Adrenal gland (tissue), 12 donors: ENCODE data around the gene IL13RA1. TPM values are rescaled to one million over a fixed set of nuclear protein-coding genes. Genes with fewer than 3 reads are reported as not detected.
"Not testable (repeated sequence)": the region's sequence is repeated elsewhere in the genome, so short reads cannot be mapped to it uniquely, and the experiment has no call there.

Experiments used
- DNase-seq, 7 donors: peaks; one replicate each; pipeline ENCODE4 v3.0.0-alpha.2; 2019 to 2020
- H3K27ac ChIP-seq, 5 donors: fragments of 200-600 bp; sonication (generic) in 4 of 5; 1 replicate in 3 of 5; 2 replicates in 2 of 5; pipeline versions ENCODE4 v1.5.1 to v1.8.0; 2016 to 2020; ENCODE audit warnings: mild to moderate bottlenecking in 1 of 5
- H3K27me3 ChIP-seq: fragments of 200-600 bp; 2 replicates; pipeline ENCODE4 v1.8.0; 2021
- H3K36me3 ChIP-seq, 2 donors: fragments of 200-600 bp; replicated peaks in 1 of 2; 1 replicate in 1 of 2; 2 replicates in 1 of 2; pipeline versions ENCODE4 v1.5.1 to v1.8.0; 2018 to 2022
- H3K4me1 ChIP-seq, 2 donors: fragments of 200-600 bp; replicated peaks in 1 of 2; 1 replicate in 1 of 2; 2 replicates in 1 of 2; pipeline versions ENCODE4 v1.5.1 to v1.8.0; 2018 to 2021
- H3K4me3 ChIP-seq, 4 donors: fragments of 200-600 bp; sonication (generic) in 3 of 4; one replicate each; pipeline ENCODE4 v1.5.1; 2016 to 2018
- H3K9me3 ChIP-seq, 3 donors: fragments of 200-600 bp; sonication (generic) in 1 of 3; replicated peaks in 1 of 3; 1 replicate in 2 of 3; 2 replicates in 1 of 3; pipeline versions ENCODE4 v1.5.1 to v1.8.0; 2016 to 2021
- POLR2A ChIP-seq, 2 donors: fragments of 450-650 bp; IDR thresholded peaks; one replicate each; pipeline ENCODE4 v1.6.1; 2017; ENCODE audit warnings: antibody characterized with exemption in 2 of 2, mild to moderate bottlenecking in 2 of 2, moderate library complexity in 1 of 2
- WGBS, 4 donors: extraction: QIAGEN DNeasy Blood & Tissue Kit in 2 of 4; methylation state at CpG; one replicate each; pipeline versions ENCODE4 v1.1.5 to v1.1.7; 2013 to 2017; 5-methylcytosine and 5-hydroxymethylcytosine counted together
- intact Hi-C, 2 donors: fragments of 100-400 bp; cut with DNase I; formaldehyde crosslinking; loops; one replicate each; pipeline versions ENCODE4 v1.14.1 to v1.15.0; 2022 to 2023
- polyA plus RNA-seq, 3 donors: library from polyadenylated mRNA; stranded (reverse); fragments of 200-250 nt in 2 of 3; fragments of 350-450 nt in 1 of 3; fragmentation: Illumina TruSeq in 1 of 3; extraction: RNeasy Lipid Tissue Mini Kit (QIAGEN cat#74804) in 1 of 3; gene quantifications; one replicate each; pipeline ENCODE4 v1.2.3, GENCODE V29; 2013 to 2014
- total RNA-seq, 9 donors: library from RNA; depleted of rRNA in 4 of 9; stranded (reverse); fragments of >200 nt in 4 of 9; fragments of 120-200 nt in 1 of 9; fragmentation: NEBNext Ultra II Directional in 1 of 9; extraction: Animal tissue kit (Norgen Biotek cat#: 25700) in 1 of 9; gene quantifications; one replicate each; pipeline versions ENCODE4 v1.1.0 to v1.2.4, GENCODE V29; 2013 to 2023
- TF ChIP-seq, protein P1 (sequence below), 6 experiments: fragments of 450-650 bp in 4 of 6; fragments of 200-600 bp in 2 of 6; sonication (generic) in 1 of 6; IDR thresholded peaks; 1 replicate in 5 of 6; 2 replicates in 1 of 6; pipeline versions ENCODE4 v1.5.1 to v1.8.0; 2016 to 2021; ENCODE audit warnings: antibody characterized with exemption in 6 of 6, mild to moderate bottlenecking in 2 of 6, moderate library complexity in 1 of 6
- donor health status: healthy with polysubstance abuse.
- donor health status: Bipolar disorder and iron deficiency.
- donor health status: DM: yes; HTN: yes; CAD: no.
- donor health status: DM: no; HTN: no; CAD: no.
- donor health status: DM: no; HTN: no; CAD: no.
- donor health status: DM: yes; HTN: yes; CAD: no.

IL13RA1 gene
- total and polyA plus RNA-seq, 12 donors = 19.0 to 93.6 (median 51.0) TPM

- peak in 5 of 7 donors; percentile 20 to 58 (median 40) for DNase-seq
- no peak overlapping the region for H3K4me3 ChIP-seq
- H3K9me3 ChIP-seq = no peaks in the 10 kb centered on the region
- no peak for TF ChIP-seq POLR2A (IDR thresholded peaks at IDR 0.05)
- TF ChIP-seq, protein P1, sequence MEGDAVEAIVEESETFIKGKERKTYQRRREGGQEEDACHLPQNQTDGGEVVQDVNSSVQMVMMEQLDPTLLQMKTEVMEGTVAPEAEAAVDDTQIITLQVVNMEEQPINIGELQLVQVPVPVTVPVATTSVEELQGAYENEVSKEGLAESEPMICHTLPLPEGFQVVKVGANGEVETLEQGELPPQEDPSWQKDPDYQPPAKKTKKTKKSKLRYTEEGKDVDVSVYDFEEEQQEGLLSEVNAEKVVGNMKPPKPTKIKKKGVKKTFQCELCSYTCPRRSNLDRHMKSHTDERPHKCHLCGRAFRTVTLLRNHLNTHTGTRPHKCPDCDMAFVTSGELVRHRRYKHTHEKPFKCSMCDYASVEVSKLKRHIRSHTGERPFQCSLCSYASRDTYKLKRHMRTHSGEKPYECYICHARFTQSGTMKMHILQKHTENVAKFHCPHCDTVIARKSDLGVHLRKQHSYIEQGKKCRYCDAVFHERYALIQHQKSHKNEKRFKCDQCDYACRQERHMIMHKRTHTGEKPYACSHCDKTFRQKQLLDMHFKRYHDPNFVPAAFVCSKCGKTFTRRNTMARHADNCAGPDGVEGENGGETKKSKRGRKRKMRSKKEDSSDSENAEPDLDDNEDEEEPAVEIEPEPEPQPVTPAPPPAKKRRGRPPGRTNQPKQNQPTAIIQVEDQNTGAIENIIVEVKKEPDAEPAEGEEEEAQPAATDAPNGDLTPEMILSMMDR (IDR thresholded peaks at IDR 0.05) = no peak
- 19 to 55% (median 40%) methylated on average over 1 of the region's 1 CpG for WGBS, 4 donors
- intact Hi-C loops = loop anchor here in 1 of 2 donors (10.0 kb wide), 1 partner anchor 158 kb away; no protein-coding TSS in a partner anchor
- no peaks in the 10 kb centered on the region for H3K27me3 ChIP-seq
- no peak overlapping the region for H3K27ac ChIP-seq
- no peaks in the 10 kb centered on the region for H3K4me1 ChIP-seq
- H3K36me3 ChIP-seq = no peaks in the 10 kb centered on the region
Measured at GRCh38 chrX:118802857-118803256, 75.5 kb downstream of the IL13RA1 start.

- intact Hi-C loops = loop anchor here (5.0 to 10.0 kb wide), 2 partner anchors 163 to 165 kb away; no protein-coding TSS in a partner anchor
- Histone ChIP-seq H3K4me3 (no peak overlapping the region), H3K36me3 (no peaks in the 10 kb centered on the region), H3K9me3 (no peaks in the 10 kb centered on the region), H3K27me3 (peaks cover 8% of the 10 kb centered on the region), H3K4me1 (no peaks in the 10 kb centered on the region), H3K27ac (no peak overlapping the region)
- 24 to 39% (median 32%) methylated on average over 3 to 4 of the region's 4 CpGs for WGBS, 4 donors
- peak; percentile 25 to 64 (median 35) for DNase-seq
- TF ChIP-seq POLR2A (IDR thresholded peaks at IDR 0.05) = no peak
- TF ChIP-seq, protein P1 (IDR thresholded peaks at IDR 0.05) = peak; percentile 51 to 81 (median 73)
Measured at GRCh38 chrX:118807151-118808017, 80.0 kb downstream of the IL13RA1 start.

DNA sequence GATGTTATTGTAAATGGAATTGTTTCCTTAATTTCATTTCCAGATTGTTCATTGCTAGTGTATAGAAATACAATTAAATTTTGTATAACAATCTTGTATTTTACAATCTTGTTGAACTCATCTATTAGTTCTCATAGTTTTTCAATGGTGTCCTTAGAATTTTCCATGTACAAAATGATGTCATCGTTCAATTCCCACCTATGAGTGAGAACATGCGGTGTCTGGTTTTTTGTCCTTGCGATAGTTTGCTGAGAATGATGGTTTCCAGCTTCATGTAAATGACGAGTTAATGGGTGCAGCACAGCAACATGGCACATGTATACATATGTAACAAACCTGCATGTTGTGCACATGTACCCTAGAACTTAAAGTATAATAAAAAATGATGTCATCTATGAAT is 89.9 kb downstream of the IL13RA1 start:
- 75 to 93% (median 82%) methylated on average over 4 of the region's 4 CpGs for WGBS, 4 donors
- H3K9me3 ChIP-seq, H3K27ac ChIP-seq, DNase-seq, H3K4me1 ChIP-seq, H3K36me3 ChIP-seq, H3K4me3 ChIP-seq, H3K27me3 ChIP-seq, intact Hi-C loops: not testable (repeated sequence)

DNA sequence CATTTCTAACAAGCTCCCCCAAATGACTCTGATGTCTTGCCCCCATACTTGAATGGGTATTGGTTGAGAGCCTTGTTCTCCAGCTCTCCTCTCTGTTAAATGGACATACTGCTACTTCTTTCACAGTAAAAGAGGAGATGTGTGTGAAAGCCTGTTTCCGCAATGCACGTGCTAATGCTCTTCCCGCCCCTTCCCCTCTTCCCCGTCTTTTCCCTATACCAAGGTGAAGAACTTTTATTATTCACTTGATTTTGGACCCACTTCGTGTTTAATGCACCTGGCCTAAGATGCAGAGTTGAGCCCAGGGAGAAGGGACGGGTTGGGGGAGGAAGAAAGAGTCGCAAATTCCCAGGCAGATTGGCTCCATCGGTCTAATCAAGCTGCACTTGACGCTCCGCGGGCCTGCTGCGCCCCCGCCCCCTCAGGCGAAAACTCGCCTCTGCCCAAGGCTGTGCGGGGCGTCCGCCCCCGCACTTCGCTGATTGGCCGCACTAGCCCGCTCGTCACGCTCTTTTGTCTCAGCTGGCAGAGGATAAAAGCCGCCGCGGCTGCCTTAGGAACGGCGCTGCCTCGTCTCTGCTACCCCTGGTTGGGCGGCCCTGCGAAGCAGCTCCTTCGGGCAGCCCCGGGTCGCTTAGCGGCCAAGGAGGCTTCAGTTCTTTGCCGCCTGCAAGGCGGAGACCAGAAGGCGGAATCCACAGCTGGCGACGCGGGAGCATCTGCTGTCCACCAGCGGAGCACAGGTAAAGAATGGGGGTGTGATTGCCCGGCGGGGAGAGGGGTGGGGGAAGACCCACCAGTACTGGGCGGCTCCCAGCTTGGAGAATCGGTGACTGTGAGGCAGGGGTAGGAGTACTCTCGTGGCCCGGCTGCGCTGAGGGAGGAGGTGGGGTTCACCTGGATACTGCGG is 96.1 kb downstream of the IL13RA1 start, which contains the start of gene ZCCHC12:
Gene ZCCHC12 (plus strand): TSS at position 562 of the 910 bp plus-strand sequence. CDS start 1,421 bp downstream, outside the sequence.
- WGBS, 4 donors = 2 to 36% (median 25%) methylated on average over 5 to 51 of the region's 51 CpGs

More for the DNA sequence above, 96.1 kb downstream of the IL13RA1 start, which contains the start of gene ZCCHC12:
- Histone ChIP-seq H3K27ac (no peak within 1 kb of the TSS), H3K4me1 (no peaks in the 10 kb centered on the region), H3K9me3 (no peaks in the 10 kb centered on the region), H3K4me3 (peak within 1 kb of the TSS in 1 of 4 donors; percentile 35), H3K36me3 (no peaks in the 10 kb centered on the region), H3K27me3 (peaks cover 15% of the 10 kb centered on the region)
- intact Hi-C loops = no loop called here
- DNase-seq = peak; percentile 67 to 84 (median 74)
- TF ChIP-seq POLR2A (IDR thresholded peaks at IDR 0.05) = peak; percentile 25 to 39
- TF ChIP-seq, protein P1 (IDR thresholded peaks at IDR 0.05) = no peak
